Superior temporal gyrus (tissue), 1 donor: ENCODE results near the gene HCAR2.
"Not testable (repeated sequence)": the region's sequence is repeated elsewhere in the genome, so short reads cannot be mapped to it uniquely, and the experiment has no call there.

Experiments used
- DNase-seq: peaks from one replicate; pipeline ENCODE4 v3.0.0-alpha.2; 2016; ENCODE audit errors: extremely low spot score

HCAR2 gene

DNA sequence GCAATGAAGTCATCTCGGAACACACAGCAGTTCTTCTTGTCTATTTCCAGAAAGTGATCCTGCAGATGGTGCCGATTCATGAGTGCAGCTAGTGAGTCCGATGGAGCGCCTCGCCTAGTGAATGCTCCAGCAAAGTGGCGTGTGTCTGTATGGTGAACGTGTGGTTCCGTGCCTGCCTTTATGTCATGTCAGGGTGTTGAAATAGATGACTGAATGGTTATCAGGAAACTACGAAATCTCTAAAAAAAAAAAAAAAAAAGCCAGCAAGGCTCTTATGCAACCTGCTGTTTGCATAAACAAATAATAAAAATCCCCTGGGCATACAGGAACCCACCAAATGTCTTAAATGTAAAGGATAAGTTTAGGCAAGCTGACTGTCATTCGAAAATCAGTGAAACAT lies 13.5 kb upstream of the HCAR2 start, which contains the start of gene HCAR3:
TSS of gene HCAR3 (minus strand) at position 154 of the 400 bp plus-strand sequence. CDS start at position 80, 74 bp downstream.
- DNase-seq, result not testable (repeated sequence)

GRCh38 chr12:122715211-122715610 lies 12.1 kb upstream of the HCAR2 start:
- DNase-seq, result not testable (repeated sequence)

GRCh38 chr12:122713491-122714188 lies 10.5 kb upstream of the HCAR2 start:
- DNase-seq, result not testable (repeated sequence)

DNA sequence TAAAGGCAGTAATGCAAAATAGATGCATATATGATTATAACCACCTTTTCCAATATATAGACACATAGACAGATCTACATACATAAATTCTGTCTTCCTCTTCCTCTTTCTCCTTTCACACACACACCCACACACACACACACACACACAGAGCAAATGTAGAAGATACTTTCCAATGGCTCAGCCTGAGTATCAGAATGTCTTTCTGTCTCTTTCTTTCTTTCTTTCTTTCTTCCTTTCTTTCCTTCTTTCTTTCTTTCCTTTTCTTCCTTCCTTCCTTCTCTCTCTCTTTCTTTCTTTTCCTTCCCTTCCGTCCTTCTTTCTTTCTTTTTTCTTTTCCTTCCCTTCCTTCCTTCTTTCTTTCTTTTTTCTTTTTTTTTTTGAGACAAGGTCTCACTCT lies 8.1 kb upstream of the HCAR2 start:
- not testable (repeated sequence) for DNase-seq

- DNase-seq, result not testable (repeated sequence)
Measured at GRCh38 chr12:122710341-122710740, 7.2 kb upstream of the HCAR2 start.

DNA sequence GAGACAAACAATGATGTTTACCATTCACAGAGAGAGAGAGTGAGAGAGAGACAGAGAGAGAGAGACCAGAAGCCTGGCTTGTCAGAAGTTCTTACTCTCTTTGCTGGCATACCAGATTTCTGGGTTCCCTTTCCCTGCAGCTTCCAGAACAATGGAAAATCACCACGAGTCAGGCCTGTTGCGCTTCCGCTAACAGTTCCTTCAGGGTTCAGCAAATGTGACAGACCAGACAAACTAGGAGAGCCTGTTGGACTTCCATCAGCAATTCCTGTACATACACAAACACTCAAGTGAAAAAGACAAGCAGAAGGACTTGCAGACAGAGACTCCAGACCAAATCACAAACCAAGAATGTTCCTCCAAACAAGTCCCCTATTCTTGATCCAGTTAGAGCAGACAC lies 6.1 kb upstream of the HCAR2 start:
- not testable (repeated sequence) for DNase-seq

- DNase-seq, result not testable (repeated sequence)
Measured at GRCh38 chr12:122703841-122704240, 684 bp upstream of the HCAR2 start.

DNA sequence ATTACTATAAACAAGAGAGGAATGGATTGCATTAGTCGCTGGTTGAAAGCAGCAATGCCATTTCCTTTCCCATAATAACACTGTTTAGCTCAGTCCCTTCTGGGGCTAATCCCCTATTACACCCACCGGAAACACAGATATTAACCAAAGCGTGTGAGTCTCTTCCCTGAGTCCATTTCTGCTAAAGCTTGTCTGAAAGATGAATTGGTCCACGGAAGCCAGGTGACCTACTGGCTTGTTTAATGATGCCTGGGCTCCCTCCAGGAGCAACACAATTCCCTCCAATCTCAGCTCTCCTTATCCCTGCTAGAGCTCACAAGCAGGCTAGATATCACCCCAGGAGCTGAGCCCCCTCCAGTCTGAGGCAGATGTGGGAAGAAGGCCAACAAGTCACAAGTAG lies 1.7 kb downstream of the HCAR2 start:
- DNase-seq, result not testable (repeated sequence)

GRCh38 chr12:122700038-122700710 lies 3.0 kb downstream of the HCAR2 start:
- DNase-seq, result not testable (repeated sequence)

DNA sequence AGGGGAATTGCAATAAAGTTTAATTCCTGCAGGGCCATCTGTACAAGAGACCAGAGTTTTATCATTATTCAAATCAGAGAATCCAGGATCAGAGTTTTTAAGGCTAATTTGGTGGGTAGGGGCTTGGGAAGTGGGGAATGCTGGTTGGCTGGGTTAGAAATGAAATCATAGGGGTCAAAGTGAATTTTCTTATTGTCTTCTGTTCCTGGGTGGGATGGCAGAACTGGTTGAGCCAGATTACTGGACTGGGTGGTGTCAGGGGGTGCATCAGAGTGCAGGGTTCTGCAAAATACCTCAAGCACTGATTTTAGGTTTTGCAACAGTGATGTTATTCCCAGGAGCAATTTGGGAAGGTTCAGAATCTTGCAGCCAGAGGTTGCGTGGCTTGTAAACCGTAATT lies 6.2 kb downstream of the HCAR2 start:
- not testable (repeated sequence) for DNase-seq

GRCh38 chr12:122691566-122691965 lies 11.6 kb downstream of the HCAR2 start:
- DNase-seq, result no peak

GRCh38 chr12:122688291-122688690 lies 14.9 kb downstream of the HCAR2 start:
- no peak for DNase-seq

GRCh38 chr12:122687086-122687485 lies 16.1 kb downstream of the HCAR2 start:
- DNase-seq, result no peak

- DNase-seq, result no peak
Measured at GRCh38 chr12:122686538-122686937, 16.6 kb downstream of the HCAR2 start.

DNA sequence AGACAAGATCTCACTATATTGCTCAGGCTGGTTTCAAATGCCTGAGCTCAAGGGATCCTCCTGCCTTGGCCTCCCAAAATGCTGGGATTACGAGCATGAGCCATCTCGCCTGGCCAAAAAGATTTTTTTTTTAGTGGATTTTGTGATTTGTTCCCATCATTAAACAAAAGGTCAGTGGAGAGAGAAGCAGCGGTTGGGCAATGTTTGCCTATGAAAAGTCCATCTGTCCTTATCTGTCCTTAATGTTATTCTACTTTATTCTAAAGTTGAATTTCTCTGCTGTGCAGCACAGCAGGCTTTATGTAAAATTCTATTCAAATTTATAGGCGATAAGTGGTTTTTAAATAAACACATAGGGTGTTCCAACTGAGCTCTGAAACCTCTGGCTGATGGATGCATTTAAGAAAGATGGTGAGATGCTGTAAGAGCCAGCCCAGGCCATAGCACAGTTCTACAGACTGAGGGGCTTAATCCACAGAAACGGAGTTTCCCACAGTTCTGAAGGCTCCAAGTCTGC lies 18.8 kb downstream of the HCAR2 start:
- no peak for DNase-seq

GRCh38 chr12:122681814-122682213 lies 21.3 kb downstream of the HCAR2 start:
- DNase-seq, result no peak

DNA sequence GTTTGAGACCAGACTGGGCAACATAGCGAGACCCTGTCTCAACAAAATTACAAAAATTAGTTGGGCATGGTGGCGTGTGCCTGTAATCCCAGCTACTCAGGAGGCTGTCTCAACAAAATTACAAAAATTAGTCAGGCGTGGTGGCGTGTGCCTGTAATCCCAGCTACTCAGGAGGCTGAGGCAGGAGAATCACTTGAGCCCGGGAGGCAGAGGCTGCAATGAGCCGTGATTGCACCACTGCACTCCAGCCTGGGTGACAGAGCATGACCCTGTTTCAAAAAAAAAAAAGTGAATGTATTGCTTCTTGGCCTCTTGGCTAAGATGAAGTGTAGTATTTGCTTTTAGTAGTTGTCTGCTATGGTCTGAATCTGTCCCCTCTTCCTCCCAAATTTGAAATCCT lies 22.2 kb downstream of the HCAR2 start:
- not testable (repeated sequence) for DNase-seq

DNA sequence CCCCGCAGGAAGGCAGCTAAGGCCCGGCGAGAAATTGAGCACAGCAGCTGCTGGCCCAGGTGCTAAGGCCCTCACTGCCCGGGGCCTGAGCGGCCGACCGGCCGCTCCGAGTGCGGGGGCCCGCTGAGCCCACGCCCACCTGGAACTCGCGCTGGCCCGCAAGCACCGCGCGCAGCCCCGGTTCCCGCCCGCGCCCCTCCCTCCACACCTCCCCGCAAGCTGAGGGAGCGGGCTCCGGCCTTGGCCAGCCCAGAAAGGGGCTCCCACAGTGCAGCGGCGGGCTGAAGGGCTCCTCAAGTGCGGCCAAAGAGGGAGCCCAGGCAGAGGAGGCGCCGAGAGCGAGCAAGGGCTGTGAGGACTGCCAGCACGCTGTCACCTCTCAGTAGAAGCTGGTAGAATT lies 26.4 kb downstream of the HCAR2 start:
- not testable (repeated sequence) for DNase-seq

GRCh38 chr12:122676015-122676414 lies 27.1 kb downstream of the HCAR2 start:
- DNase-seq, result not testable (repeated sequence)

GRCh38 chr12:122672515-122672914 lies 30.6 kb downstream of the HCAR2 start:
- no peak for DNase-seq

DNA sequence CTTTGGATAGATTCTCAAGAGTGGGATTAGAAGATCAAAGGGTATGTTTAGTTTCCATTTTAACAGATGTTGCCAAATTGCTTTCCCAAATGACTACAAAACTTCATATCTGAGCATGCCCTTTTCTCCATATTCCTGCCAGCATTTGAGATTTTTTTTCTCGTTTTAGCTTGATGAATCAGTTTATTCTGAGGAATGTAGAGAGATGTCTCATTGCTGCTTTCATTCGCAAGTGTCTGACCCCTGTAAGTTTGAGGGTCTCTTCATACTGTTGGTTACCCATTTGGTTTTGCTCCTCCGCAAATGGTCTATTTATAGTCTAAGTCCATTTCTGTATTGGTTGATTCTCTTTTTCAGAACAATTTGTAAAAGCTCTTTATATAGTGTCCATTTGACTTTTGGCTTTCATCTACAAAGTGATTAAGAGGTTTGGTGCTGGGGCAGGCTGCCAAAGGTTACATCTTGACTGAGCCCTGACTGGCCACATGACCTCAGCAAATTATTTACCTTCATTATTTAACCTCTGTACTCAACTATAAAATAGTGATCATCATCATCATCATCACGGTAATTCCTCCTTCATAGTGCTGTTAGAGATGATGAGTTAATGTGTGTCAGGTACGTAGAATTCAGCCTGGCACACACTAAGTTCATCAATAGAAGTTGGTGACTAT lies 33.6 kb downstream of the HCAR2 start:
- no peak for DNase-seq

GRCh38 chr12:122668268-122668667 lies 34.9 kb downstream of the HCAR2 start:
- DNase-seq, result no peak
